HG03095 (cell line): ENCODE data around the gene EMILIN2.
A peak's percentile ranks its signal among the peaks of the same experiment; 100 is the strongest.
"Not testable (repeated sequence)": the region's sequence is repeated elsewhere in the genome, so short reads cannot be mapped to it uniquely, and the experiment has no call there.

Source experiments
- ATAC-seq: cut with Tn5 transposase; IDR thresholded peaks from one replicate; pipeline ENCODE4 v1.9.1; 2021; ENCODE audit warnings: moderate library complexity; ENCODE audit not compliant: unreplicated experiment

Gene EMILIN2

DNA sequence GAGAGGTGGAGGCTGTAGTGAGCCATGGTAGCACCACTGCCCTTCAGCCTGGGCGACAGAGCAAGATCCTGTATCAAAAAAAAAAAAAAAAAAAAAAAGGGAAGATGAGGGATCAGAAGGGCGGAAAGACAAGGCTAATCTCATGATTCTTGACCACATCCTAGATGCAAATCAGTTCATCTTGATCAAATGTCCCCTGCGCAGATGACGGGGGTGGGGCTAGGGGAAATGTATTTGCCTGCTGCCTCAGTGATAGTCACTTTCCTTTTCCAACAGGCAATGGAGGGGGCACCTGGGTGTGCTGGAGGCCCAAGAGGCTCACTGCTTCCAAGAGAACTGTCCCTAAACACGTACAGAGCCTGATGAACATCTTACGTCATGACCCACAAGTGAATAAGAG lies 3.7 kb upstream of the EMILIN2 start:
- ATAC-seq, result no peak

- no peak for ATAC-seq
These were observed 1.6 kb upstream of the EMILIN2 start for GRCh38 chr18:2845172-2845571.

GRCh38 chr18:2847317-2848246 lies 776 bp downstream of the EMILIN2 start:
- peak; percentile 48 for ATAC-seq

GRCh38 chr18:2848247-2849246 lies 1.7 kb downstream of the EMILIN2 start:
- no peak for ATAC-seq

GRCh38 chr18:2850816-2851215 lies 4.0 kb downstream of the EMILIN2 start:
- ATAC-seq, result no peak

GRCh38 chr18:2851771-2852170 lies 5.0 kb downstream of the EMILIN2 start:
- no peak for ATAC-seq

- not testable (repeated sequence) for ATAC-seq
These were observed 5.7 kb downstream of the EMILIN2 start for GRCh38 chr18:2852460-2852859.

- ATAC-seq, result no peak
These were observed 6.5 kb downstream of the EMILIN2 start for GRCh38 chr18:2853173-2853925.

GRCh38 chr18:2853926-2854664 lies 7.3 kb downstream of the EMILIN2 start:
- ATAC-seq, result no peak

- no peak for ATAC-seq
These were observed 8.1 kb downstream of the EMILIN2 start for GRCh38 chr18:2854875-2855274.

DNA sequence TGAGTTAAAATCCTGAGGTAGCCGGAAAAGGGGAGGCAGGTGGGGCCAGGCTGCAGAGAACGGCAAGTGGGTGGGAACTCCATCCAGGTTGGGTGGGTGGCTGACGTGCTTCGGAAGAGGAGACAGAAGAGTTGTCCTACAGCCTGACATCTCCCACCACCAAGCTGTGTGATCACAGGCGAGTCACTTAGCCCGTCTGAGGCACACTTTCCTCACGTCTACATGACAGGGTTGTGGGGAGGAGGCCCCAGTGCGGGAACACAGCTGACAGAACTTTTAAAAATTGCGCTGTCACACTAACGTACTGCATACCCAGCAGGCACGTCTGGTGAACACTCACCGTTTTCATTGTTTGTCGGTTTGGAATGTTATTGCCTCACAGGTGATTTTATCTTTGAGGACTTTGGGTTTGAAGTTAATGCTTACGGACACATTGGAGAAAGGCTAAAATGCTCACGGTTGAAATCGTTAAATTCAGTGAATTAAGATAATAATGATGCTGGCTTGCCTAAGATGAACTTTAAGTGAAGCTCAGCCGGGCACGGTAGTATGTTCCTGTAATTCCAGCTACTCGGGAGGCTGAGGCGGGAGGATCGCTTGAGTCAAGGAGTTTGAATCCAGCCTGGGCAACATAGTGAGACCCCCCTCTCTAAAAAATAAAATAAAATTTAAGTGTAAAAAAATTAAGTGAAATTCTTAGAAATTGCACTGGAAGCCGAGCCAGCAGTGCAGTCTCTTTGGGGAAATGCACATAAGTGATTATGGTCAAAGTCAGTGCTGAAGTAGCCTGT lies 8.9 kb downstream of the EMILIN2 start:
- ATAC-seq, result no peak

GRCh38 chr18:2856547-2857170 lies 9.9 kb downstream of the EMILIN2 start:
- no peak for ATAC-seq

GRCh38 chr18:2857491-2858131 lies 10.8 kb downstream of the EMILIN2 start:
- ATAC-seq, result no peak

DNA sequence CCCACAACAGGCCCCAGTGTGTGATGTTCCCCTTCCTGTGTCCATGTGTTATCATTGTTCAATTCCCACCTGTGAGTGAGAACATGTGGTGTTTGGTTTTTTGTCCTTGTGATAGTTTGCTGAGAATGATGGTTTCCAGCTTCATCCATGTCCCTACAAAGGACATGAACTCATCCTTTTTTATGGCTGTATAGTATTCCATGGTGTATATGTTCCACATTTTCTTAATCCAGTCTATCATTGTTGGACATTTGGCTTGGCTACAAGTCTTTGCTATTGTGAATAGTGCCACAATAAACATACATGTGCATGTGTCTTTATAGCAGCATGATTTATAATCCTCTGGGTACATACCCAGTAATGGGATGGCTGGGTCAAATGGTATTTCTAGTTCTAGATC lies 13.6 kb downstream of the EMILIN2 start:
- ATAC-seq, result not testable (repeated sequence)

DNA sequence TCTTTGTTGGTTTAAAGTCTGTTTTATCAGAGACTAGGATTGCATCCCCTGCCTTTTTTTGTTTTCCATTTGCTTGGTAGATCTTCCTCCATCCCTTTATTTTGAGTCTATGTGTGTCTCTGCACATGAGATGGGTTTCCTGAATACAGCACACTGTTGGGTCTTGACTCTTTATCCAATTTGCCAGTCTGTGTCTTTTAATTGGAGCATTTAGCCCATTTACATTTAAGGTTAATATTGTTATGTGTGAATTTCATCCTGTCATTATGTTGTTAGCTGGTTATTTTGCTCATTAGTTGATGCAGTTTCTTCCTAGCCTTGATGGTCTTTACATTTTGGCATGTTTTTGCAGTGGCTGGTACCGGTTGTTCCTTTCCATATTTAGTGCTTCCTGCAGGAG lies 17.2 kb downstream of the EMILIN2 start:
- not testable (repeated sequence) for ATAC-seq

DNA sequence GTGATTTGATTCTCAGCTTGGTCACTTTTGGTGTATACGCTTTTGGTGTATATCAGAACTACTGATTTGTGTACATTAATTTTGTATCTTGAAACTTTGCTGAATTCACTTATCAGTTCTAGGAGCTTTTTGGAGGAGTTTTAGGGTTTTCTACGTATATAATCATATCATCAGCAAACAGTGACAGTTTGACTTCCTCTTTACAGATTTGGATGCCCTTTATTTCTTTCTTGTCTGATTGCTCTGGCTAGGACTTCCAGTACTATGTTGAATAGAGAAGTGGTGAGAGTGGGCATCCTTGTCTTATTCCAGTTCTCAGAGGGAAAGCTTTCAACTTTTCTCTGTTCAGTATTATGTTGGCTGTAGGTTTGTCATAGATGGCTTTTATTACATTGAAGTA lies 19.7 kb downstream of the EMILIN2 start:
- ATAC-seq, result not testable (repeated sequence)

GRCh38 chr18:2869207-2869606 lies 22.4 kb downstream of the EMILIN2 start:
- no peak for ATAC-seq

- no peak for ATAC-seq
These were observed 24.4 kb downstream of the EMILIN2 start for GRCh38 chr18:2871111-2871720.
